Stimulated activated CD8-positive, alpha-beta memory T cell treated with anti-CD3 and anti-CD28 coated beads, Interleukin-2, amount 100 ng/mL, for 1 hour (primary cell): ENCODE results near the gene FBXO42.

Experiments used
- DNase-seq, 2 donors: peaks; one replicate each; pipeline ENCODE4 v3.0.0-alpha.2; 2020; ENCODE audit warnings: low read depth in 2 of 2

Gene FBXO42

DNA sequence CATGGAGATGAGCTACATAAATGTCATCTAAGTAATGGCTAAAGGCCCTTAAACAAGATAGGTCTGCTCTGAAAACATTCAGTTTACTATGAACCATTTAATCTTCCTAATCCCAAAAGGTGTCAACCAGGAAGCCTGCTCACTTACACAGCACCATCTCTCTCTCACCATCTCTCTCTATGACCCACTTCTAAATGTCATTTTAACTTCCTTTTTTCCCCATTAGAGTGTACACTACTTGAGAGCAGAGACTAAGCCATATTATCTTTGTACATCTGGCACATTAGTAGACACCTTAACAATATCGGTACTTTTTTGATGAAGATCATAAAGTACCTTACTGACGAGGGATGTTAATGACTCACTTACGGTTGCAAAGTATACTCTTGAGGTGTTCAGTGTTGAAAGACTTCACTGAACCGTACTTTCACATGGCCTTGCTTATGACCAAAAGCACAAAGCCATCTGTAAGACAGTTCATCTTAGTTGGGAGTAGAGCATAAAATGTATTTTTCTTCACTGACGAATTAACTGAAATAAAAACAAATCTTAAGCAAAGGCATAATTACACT is 25.4 kb downstream of the FBXO42 start:
- no peak for DNase-seq

DNA sequence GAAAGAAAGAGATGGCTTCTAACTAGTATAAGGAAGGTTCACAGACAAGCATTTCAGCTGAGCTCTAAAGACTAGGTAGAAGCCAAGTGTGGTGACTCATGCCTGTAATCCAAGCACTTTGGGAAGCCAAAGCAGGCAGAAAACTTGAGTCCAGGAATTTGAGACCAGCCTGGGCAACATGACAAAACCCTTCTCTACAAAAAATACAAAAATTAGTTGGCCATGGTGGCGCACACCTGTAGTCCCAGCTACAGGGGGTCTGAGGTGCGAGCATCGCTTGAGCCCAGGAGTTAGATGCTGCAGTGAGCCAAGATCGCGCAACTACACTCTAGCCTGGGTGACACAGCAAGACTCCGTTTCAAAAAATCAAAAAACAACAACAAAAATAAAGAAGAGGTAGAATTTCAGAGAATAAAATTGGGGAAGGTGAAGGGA is 27.8 kb downstream of the FBXO42 start:
- DNase-seq: no peak

DNA sequence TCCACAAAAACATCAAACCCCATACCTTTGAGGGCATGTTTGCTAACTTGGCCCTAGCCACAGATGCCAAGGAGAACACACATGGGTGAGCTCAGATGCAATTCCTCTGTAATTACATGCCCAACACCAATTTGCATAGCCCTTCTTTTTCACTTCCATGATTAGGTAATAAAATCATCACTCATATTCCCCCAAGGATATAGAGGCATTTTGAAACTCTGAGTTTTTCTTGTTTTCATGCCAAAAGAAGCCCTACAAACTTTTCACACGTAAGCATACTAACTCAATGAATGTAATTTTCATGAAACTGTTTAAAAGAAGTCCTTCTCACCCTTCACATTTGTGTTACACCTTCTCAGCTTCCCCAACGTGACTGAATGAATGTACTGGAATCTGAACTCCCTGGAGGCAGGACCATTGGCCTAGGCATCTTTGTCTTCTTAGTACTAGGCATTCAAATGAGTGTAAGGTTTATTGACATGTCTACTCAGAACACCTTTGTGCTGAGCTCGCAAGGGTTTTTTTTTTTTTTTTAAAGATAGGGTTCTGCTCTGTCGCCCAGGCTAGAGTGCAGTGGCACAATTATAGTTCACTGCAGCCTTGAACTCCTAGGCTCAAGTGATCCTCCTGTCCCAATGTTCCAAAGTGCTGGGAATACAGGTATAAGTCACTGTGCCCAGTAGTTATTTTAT is 31.0 kb downstream of the FBXO42 start:
- no peak for DNase-seq

DNA sequence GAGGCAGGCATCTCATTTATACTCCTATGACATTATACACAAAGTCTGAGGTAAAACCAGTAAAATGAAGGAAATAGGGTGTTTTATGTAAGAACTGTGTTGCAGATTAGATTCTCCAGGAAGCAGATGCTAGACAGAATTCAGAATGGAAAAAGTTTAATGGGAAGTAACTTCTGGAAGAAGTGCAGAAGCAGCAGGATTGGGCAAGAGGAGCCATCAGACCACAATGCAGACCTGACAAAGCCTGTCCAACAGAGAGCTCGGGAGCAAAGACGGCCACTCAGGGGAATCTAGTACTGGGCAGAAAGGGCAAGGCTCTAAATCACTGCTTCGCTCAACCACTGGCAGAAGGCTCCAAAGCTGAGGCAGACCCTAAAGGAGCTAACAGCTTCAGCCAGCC is 33.7 kb downstream of the FBXO42 start:
- DNase-seq: no peak

DNA sequence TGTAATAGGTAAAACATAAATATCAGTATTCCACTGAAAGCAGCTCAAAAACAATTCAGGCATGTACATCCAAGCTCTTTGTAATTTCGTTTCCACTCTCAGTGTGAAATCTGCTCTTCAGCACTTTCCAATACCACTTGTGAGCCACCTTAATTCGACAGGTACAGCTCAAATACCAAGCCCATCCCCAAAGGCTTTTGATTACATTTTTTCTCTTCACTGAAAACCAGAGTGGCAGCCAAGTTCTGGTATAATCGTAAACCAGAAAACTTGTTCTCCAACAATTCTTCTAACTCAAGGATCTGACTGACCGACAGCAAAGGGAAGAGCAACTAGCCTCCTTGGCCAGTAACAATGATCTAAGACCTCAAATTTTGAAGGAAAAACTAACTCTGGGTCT is 36.8 kb downstream of the FBXO42 start:
- no peak for DNase-seq

DNA sequence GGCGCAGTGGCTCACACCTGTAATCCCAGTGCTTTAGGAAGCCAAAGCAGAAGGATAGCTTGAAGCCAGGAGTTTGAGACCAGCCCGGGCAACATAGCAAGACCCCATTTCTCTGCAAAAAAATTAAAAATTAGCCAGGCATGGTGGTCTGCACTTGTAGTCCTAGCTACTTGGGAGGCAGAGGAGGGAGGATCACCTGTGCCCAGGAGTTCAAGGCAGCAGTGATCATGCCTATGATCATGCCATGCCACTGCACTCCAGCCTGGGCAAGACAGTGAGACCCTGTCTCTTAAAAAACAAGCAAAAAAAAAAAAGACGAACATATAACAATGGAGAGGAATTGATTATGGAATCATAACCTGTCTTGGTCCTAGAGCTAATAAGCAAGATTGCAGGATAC is 45.1 kb downstream of the FBXO42 start:
- no peak for DNase-seq

DNA sequence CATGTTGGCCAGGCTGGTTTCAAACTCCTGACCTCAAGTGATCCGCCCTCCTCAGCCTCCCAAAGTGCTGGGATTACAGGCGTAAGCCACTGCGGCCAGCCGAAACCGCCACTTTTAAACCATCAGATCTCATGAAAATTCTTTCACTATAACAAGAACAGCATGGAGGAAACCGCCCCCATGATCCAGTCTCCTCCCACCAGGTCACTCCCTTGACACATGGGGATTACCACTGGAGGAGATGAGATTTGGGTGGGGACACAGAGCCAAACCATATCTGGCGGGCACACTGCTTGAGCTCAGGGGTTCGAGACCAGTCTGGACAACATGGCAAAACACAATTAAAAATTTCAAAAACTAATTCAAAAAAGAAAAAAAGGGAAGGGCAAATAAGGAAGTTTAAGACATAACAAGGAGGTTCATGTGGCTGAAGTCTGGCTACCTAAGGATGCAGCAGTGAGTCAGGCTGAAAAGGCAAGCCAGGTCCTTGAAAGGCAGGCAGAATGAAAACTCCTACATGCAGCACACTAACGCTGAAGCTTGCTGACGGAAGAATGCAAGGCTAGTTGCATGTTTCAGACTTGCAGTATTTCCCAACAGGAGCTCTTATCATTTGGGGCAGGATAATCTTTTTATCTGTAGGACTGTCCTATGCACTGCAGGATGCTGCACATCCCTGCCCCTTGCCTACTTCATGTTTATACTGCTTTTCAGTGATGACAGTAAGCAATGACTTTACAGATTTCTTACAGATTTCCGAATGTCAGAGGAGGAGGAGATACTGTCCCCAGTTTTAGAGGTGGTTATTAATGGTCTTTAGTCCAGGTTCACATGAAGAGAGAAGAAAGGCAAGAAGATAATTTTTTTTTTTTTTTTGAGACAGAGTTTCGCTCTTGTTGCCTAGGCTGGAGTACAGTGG is 49.3 kb downstream of the FBXO42 start:
- no peak for DNase-seq

DNA sequence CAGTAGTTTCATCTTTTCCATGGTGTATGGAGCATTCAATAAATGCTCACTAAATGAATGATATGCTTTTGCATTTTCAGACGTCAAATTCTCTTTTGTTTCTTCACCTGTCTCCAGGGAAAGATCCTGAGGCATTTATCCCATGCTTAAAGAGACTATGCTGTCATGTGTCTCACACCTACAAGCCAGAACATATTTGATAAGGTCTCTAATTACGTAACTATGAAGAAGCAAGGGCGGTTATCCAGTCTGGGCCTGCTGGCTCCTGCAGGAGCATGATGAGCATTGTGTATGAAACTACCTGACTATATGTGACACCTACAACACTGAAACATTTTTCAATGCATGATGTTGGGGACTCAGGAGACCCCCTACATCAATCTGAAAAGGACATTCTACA is 51.8 kb downstream of the FBXO42 start:
- DNase-seq: no peak

DNA sequence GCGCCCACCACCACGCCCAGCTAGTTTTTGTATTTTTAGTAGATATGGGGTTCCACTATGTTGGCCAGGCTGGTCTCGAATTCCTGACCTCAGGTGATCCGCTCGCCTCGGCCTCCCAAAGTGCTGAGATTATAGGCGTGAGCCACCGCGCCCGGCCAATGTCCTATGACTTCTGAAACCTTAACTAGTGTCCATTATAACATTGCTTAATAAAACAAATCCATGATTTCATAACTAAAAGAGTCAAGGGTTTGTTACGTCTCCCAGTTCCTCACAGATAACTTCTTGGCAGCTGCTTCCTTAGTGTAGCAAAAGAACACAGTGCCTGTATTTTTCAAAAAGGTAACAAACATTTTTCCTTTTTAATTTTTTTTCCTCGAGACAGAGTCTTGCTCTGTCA is 53.6 kb downstream of the FBXO42 start:
- DNase-seq: no peak

DNA sequence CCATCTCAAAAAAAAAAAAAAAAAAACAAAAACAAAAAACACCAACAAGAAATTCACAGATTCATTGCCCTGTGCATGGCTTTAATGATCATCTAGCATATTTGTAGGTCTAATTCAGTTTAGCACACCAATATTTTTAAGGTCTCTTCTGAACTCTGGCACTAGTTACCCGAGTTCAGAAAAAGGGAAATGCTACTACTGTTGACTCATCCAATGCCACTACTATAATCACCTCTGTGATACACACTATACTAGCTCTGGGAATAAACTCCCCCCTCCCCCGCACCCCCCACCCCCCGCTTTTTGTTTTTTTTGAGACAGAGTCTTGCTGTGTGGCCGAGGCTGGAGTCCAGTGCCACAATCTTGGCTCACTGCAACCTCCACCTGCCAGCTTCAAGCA is 55.6 kb downstream of the FBXO42 start:
- no peak for DNase-seq

DNA sequence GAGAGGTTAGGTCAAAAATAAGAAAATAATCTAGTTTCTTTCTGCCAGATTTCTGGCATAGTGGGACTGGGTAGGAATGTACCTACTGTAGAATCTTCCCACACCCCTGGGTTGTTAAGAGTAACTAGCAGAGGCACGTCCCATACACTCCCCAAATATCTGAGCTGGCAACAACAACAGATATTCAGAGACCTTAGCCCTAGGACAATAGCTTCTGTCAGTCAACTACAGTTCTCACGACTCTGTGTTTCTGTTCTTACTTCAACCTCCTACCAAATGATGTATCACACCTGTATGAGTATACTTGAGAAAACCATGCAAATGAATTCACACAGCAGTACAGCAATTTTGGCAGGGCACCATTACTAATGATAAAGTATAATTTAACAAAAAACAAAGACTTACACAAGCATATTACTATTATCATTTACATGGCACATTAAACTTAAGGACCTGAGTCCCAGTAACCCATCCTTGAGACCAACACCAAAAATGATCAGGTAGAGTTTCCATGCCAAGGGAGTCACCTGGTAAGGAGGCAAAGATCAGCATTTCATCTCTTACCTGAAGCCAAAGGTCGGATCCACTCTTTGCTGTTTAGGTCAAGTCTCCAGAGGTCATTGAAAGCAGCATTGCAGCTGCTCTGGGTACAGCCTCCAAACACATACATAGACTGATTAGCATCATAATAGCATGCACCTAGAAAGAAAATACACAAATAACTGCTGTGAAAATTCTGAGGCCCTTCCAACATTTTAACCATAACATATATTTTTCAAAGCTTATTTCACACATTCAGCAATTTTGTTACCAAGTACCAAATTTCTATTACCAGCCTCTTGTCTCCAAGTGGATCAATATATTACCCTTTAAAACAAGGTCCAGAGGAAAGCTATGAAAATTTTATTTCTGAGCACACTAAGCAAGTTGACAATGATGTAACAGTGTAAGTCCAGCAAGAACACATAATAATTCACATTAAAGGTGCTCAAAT is 57.8 kb downstream of the FBXO42 start:
- no peak for DNase-seq

DNA sequence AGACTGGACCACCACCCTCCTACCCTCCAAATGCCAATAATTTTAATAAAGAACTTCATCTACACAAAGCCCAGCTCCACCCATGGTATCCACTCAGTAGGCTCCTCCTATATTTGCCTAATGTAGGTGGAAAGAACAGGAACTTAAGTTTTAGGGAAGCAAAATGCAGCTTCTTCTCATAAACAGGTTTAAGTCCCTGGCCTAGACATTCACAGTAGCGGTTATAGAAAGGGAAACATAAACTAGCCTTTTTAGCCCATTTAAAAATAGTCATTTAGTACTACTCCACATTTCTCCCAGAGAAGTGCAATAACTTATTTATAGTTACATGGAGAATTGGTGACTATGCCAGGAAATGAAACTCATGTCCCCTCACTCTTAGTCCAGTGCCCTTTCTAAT is 58.7 kb downstream of the FBXO42 start:
- DNase-seq: no peak

DNA sequence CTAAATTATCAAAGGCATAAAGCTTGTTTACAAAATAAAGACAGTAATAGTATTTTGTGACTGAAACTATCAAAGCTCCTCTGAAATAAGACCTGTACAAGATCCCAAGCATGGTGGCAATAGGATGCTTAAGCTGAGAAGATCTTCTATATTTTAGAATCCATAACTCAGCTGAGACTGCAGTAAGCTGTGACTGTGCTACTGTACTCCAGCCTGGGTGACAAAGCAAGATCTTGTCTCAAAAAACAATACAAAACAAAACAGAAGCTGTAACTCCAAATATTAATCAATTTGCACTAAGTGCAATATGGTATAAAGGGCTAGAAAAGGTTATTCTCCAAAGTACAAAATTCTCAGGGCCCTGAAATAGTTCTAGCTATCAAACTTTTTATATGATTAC is 59.5 kb downstream of the FBXO42 start:
- no peak for DNase-seq

DNA sequence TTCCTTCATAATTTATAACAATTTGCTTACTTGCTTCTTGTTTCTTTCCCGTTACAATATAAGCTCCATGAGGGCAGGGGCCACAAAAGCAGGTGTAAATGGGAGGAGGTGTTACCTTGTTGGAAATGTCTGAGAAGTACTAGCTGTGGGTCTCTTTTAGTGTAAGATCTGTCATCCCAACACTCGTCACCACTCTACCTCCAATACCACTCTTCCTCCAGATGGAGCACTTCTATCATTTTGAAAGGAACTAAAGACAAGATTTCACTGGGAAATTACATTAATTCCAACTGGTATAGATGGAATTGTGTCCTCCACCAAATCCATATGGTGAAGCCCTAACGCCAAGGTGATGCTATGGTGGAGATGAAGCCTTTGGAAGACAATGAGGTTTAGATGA is 62.3 kb downstream of the FBXO42 start:
- DNase-seq: no peak

DNA sequence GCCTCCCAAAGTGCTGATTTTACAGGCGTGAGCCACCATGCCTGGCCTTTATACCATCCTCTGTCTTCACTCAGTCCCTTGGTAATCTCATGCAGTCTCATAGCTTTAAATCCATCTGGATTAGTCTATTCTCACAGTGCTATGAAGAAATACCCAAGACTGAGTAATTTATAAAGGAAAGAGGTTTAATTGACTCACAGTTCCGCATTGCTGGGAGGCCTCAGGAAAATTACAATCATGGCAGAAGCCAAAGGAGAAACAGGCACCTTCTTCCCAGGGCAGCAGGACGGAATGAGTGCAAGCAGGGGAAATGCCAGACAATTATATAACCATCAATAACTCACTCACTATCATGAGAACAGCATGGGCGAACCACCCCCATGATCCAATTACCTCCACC is 66.2 kb downstream of the FBXO42 start:
- DNase-seq: no peak

DNA sequence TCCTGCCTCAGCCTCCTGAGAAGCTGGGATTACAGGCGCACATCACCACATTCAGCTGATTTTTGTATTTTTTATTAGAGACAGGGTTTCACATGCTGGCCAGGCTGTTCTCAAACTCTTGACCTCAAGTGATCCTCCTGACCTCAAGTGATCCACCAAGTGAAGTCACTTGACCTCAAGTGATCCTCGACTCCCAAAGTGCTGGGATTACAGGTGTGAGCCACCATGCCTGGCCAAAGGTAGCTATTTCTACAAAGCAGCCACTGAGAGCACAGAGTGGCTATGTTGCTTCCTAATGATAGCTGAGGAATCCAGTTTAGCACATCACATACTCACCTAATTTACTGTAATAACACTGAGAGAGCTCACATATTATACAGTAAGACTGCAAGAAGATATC is 70.5 kb downstream of the FBXO42 start:
- no peak for DNase-seq

DNA sequence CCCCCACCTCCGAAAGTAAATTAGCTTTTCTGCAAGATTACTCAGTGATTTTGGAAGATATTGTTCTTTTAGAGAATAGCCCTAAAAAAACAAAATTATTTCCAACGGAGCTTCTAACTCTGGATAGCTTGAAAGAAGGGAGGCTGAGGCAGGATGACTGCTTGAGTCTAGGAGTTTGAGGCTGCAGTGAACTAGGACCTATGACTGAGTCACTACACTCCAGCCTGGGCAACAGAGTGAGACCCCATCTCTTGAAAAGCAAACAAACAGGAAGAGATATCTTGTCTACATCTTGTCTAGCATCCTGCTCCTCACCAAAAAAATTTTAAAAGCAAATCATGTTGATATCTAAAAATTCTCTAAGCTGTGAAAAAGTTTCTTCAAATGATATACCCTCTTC is 73.1 kb downstream of the FBXO42 start:
- DNase-seq: no peak

DNA sequence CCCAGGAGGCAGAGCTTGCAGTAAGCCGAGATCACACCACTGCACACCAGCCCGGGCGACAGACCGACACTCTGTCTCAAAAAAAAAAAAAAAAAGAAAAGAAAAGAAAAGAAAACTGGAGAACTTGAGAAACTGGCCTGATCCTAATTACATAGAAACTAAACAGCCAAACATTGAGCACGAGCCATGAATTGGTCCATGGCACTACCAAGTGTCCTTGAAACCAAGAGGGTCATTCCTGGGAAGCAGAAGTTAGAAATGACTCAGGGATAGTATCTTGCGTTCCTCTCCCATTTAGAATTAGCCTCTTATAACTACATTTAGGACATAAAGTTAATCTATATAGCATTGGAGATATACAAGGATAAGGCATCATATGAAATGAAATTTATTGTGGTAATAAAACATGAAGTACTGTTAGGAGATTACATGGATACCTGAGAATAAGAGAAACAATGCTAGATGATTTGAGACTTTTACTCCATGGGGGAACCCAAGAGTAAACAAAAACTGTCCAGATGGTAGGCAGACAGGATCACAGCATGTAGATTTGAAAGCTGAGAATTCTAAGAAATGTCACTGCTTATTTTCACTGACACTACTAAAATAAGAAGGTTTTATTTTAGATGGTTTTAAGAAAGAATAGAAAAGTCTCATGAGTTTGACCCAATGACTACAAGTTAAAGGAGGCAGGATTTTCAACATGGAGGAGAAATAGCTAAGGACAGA is 75.8 kb downstream of the FBXO42 start:
- no peak for DNase-seq

DNA sequence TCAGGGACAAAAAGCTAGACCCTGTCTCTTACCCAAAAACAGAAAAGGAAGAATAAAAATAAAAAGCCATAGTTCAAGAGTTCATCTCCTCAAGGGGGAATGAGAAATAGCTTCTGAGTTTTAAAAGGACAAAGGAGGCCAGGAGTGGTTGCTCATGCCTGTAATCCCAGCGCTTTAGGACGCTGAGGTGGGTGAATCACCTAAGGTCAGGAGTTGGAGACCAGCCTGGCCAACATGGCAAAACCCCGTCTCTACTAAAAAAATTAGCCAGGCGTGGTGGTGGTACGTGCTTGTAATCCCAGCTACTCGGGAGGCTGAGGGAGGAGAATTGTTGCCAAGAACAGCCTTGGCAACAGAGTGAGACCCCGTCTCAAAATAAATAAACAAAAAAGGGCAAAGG is 76.7 kb downstream of the FBXO42 start:
- no peak for DNase-seq

DNA sequence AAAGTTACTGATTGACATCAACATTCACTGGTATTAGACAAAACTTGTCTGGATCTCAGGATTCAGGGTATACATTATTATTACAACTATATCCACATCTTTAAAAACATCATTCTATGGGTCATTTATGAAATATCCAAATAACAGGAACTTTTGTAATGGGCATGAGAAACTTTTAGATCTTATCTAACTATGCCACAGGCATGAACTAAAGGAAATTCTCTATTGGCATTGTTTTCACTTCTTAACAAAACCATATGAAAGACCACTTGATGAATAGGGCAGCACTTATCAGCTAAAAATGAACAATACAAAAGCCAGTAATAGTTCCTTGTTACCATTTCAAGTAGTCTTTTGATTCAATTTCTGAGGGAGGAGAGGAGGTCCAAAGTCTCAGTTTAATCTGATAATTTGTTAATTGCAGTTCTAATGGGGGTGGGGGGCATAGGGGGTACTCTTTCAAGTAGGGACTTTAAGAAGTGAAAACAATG is 84.5 kb downstream of the FBXO42 start:
- DNase-seq: no peak
